H1 (cell line): ENCODE measurements around the gene VIT. TPM values are rescaled to one million over a fixed set of nuclear protein-coding genes. Genes with fewer than 3 reads are reported as not detected.

Source experiments
- CTCF ChIA-PET: fragments of 300-600 bp; sonication (Branson Sonifier 250); formaldehyde crosslinking; loops from one replicate; lab custom pipeline; 2021; ENCODE audit not compliant: partially characterized antibody; lab: Charles Lee
- POLR2A ChIA-PET: fragments of 300-600 bp; sonication (Branson Sonifier 250); formaldehyde crosslinking; loops from one replicate; lab custom pipeline; 2021; ENCODE audit warnings: inconsistent platforms; ENCODE audit not compliant: partially characterized antibody; lab: Charles Lee
- DNase-seq, 2 experiments: peaks; one replicate each; pipeline versions ENCODE4 v3.0.0 to v3.0.0-alpha.2; 2010 to 2022; ENCODE audit warnings: low spot score in 2 of 2, low read depth in 1 of 2, mixed read lengths in 1 of 2
- FAIRE-seq: peaks from 2 replicates; lab custom pipeline; 2011; peaks lifted over from hg19 to GRCh38; lab: Jason Lieb, UNC
- H2AFZ ChIP-seq: 2 replicates; pipeline ENCODE4 v1.8.1; 2012; ENCODE audit warnings: low read length, inconsistent platforms
- H2AK5ac ChIP-seq: 2 replicates; pipeline ENCODE4 v1.6.1; 2013; ENCODE audit warnings: low read depth, low read length
- H2BK120ac ChIP-seq: replicated peaks from 2 replicates; pipeline ENCODE3; 2013; ENCODE audit warnings: low read depth, low read length, inconsistent platforms
- H2BK12ac ChIP-seq: 2 replicates; pipeline ENCODE4 v1.6.1; 2013; ENCODE audit warnings: low read depth, low read length
- H2BK15ac ChIP-seq: 2 replicates; pipeline ENCODE4 v1.6.1; 2013; ENCODE audit warnings: low read length
- H2BK20ac ChIP-seq: 2 replicates; pipeline ENCODE4 v1.6.1; 2013; ENCODE audit warnings: low read length
- H2BK5ac ChIP-seq: 2 replicates; pipeline ENCODE4 v1.6.1; 2013; ENCODE audit warnings: low read depth, low read length
- H3K14ac ChIP-seq: 2 replicates; pipeline ENCODE4 v1.6.1; 2013; ENCODE audit warnings: inconsistent platforms; ENCODE audit not compliant: insufficient read length
- H3K18ac ChIP-seq: 2 replicates; pipeline ENCODE4 v1.6.1; 2013; ENCODE audit warnings: low read length; ENCODE audit errors: extremely low read depth
- H3K23ac ChIP-seq: 2 replicates; pipeline ENCODE4 v1.6.1; 2013; ENCODE audit warnings: inconsistent platforms; ENCODE audit not compliant: insufficient read length
- H3K23me2 ChIP-seq: 2 replicates; pipeline ENCODE4 v1.6.1; 2013; ENCODE audit warnings: low read depth, low read length
- H3K27ac ChIP-seq: 2 replicates; pipeline ENCODE4 v1.6.1; 2011; ENCODE audit warnings: low read depth, low read length, inconsistent platforms
- H3K27me3 ChIP-seq, 4 experiments: replicated peaks in 1 of 4; 1 replicate in 1 of 4; 2 replicates in 3 of 4; pipeline versions ENCODE4 v1.6.1 to v1.8.1; 2011 to 2013; ENCODE audit warnings: low read length in 3 of 4, mild to moderate bottlenecking in 3 of 4, inconsistent platforms in 2 of 4, mixed read lengths in 2 of 4, moderate library complexity in 1 of 4; ENCODE audit not compliant: control insufficient read depth in 3 of 4, insufficient read depth in 3 of 4; ENCODE audit errors: extremely low read depth in 1 of 4
- H3K36me3 ChIP-seq, 4 experiments: 2 replicates each; pipeline versions ENCODE4 v1.6.1 to v1.8.1; 2011 to 2013; ENCODE audit warnings: mild to moderate bottlenecking in 4 of 4, low read length in 3 of 4, moderate library complexity in 2 of 4, control low read depth in 1 of 4, inconsistent platforms in 1 of 4; ENCODE audit not compliant: insufficient read depth in 4 of 4, control insufficient read depth in 2 of 4
- H3K4ac ChIP-seq: replicated peaks from 2 replicates; pipeline ENCODE3; 2013; ENCODE audit warnings: low read length, low read depth, mixed read lengths, inconsistent platforms; ENCODE audit not compliant: insufficient read length
- H3K4me1 ChIP-seq, 4 experiments: replicated peaks in 1 of 4; 1 replicate in 1 of 4; 2 replicates in 3 of 4; pipeline versions ENCODE4 v1.6.1 to v1.8.1; 2011 to 2013; ENCODE audit warnings: low read length in 3 of 4, inconsistent platforms in 2 of 4, mixed read lengths in 1 of 4; ENCODE audit not compliant: insufficient read depth in 4 of 4, control insufficient read depth in 3 of 4
- H3K4me2 ChIP-seq, 2 experiments: 2 replicates each; pipeline versions ENCODE4 v1.6.1 to v1.8.1; 2011 to 2013; ENCODE audit warnings: low read depth in 2 of 2, low read length in 2 of 2, control low read depth in 1 of 2, inconsistent platforms in 1 of 2, mild to moderate bottlenecking in 1 of 2; ENCODE audit not compliant: insufficient read depth in 1 of 2
- H3K4me3 ChIP-seq, 4 experiments: fragments of 200-600, 300-600 bp in 1 of 4; sonication (generic), shearing (Covaris generic), sonication (Bioruptor Twin) in 1 of 4; 2 replicates each; pipeline versions ENCODE4 v1.5.1 to v1.8.1; 2011 to 2016; ENCODE audit warnings: low read length in 4 of 4, low read depth in 3 of 4, control low read depth in 2 of 4, inconsistent platforms in 2 of 4, mild to moderate bottlenecking in 2 of 4, mixed read lengths in 1 of 4, moderate library complexity in 1 of 4; ENCODE audit not compliant: insufficient read depth in 2 of 4; ENCODE audit errors: extremely low read depth in 1 of 4
- H3K56ac ChIP-seq: replicated peaks from 2 replicates; pipeline ENCODE3; 2013; ENCODE audit warnings: low read depth, mild to moderate bottlenecking, mixed read lengths, low read length, inconsistent platforms; ENCODE audit not compliant: insufficient read length
- H3K79me1 ChIP-seq: 2 replicates; pipeline ENCODE4 v1.6.1; 2013; ENCODE audit warnings: low read depth, low read length, control low read depth
- H3K79me2 ChIP-seq, 2 experiments: 2 replicates each; pipeline versions ENCODE4 v1.6.1 to v1.8.1; 2012 to 2013; ENCODE audit warnings: low read length in 2 of 2, mild to moderate bottlenecking in 2 of 2, inconsistent platforms in 1 of 2; ENCODE audit not compliant: insufficient read depth in 2 of 2, control insufficient read depth in 1 of 2
- H3K9ac ChIP-seq, 4 experiments: replicated peaks in 1 of 4; 1 replicate in 1 of 4; 2 replicates in 3 of 4; pipeline versions ENCODE4 v1.6.1 to v1.8.1; 2011 to 2013; ENCODE audit warnings: low read depth in 3 of 4, low read length in 3 of 4, control low read depth in 2 of 4, mild to moderate bottlenecking in 2 of 4, moderate library complexity in 2 of 4, inconsistent platforms in 1 of 4; ENCODE audit errors: extremely low read depth in 1 of 4
- H3K9me3 ChIP-seq, 2 experiments: 2 replicates each; pipeline versions ENCODE4 v1.6.1 to v1.8.1; 2012 to 2013; ENCODE audit warnings: mild to moderate bottlenecking in 2 of 2, moderate library complexity in 2 of 2, control low read depth in 1 of 2, inconsistent platforms in 1 of 2, low read depth in 1 of 2, low read length in 1 of 2, mixed read lengths in 1 of 2; ENCODE audit not compliant: insufficient read depth in 2 of 2
- H4K20me1 ChIP-seq, 2 experiments: replicated peaks in 1 of 2; 2 replicates each; pipeline versions ENCODE3 to v1.8.1; 2011 to 2013; ENCODE audit warnings: inconsistent platforms in 2 of 2, low read length in 2 of 2, mild to moderate bottlenecking in 1 of 2; ENCODE audit not compliant: insufficient read depth in 2 of 2, control insufficient read depth in 1 of 2
- H4K5ac ChIP-seq: 2 replicates; pipeline ENCODE4 v1.6.1; 2013; ENCODE audit warnings: low read length, low read depth, mixed read lengths, inconsistent platforms; ENCODE audit not compliant: insufficient read length
- H4K8ac ChIP-seq: 2 replicates; pipeline ENCODE4 v1.8.0; 2013; ENCODE audit warnings: mild to moderate bottlenecking, moderate library complexity, low read length, inconsistent platforms; ENCODE audit not compliant: insufficient read depth; ENCODE audit errors: extremely low read depth
- H4K91ac ChIP-seq: replicated peaks from 2 replicates; pipeline ENCODE3; 2013; ENCODE audit warnings: low read length, mixed read lengths, inconsistent platforms; ENCODE audit not compliant: insufficient read length
- ATF2 ChIP-seq: IDR thresholded peaks from 2 replicates; pipeline ENCODE4 v1.6.1; 2012; ENCODE audit warnings: low read length, inconsistent platforms
- CREB1 ChIP-seq: IDR thresholded peaks from 2 replicates; pipeline ENCODE4 v1.6.1; 2012; ENCODE audit warnings: inconsistent platforms
- FOSL1 ChIP-seq: IDR thresholded peaks from 2 replicates; pipeline ENCODE4 v1.6.1; 2011; ENCODE audit warnings: mild to moderate bottlenecking, low read depth, low read length, moderate library complexity; ENCODE audit not compliant: insufficient read depth
- GTF2F1 ChIP-seq: IDR thresholded peaks from 2 replicates; pipeline ENCODE4 v1.6.1; 2012; ENCODE audit warnings: low read depth, low read length, improper control_type of control experiment, borderline replicate concordance
- JUN ChIP-seq: IDR thresholded peaks from 2 replicates; pipeline ENCODE4 v1.6.1; 2011; ENCODE audit warnings: low read depth, mild to moderate bottlenecking, improper control_type of control experiment, low read length
- KDM4A ChIP-seq: IDR thresholded peaks from one replicate; pipeline ENCODE4 v1.7.1; 2012; ENCODE audit warnings: low read depth, mild to moderate bottlenecking, moderate library complexity, low read length, inconsistent platforms; ENCODE audit not compliant: severe bottlenecking
- PHF8 ChIP-seq: fragments of 200-600 bp; sonication (generic); conservative IDR thresholded peaks from 2 replicates; pipeline ENCODE4 v1.7.1; 2012; ENCODE audit warnings: low read depth, mild to moderate bottlenecking, inconsistent platforms, low read length, moderate library complexity
- RFX5 ChIP-seq: IDR thresholded peaks from 2 replicates; pipeline ENCODE4 v1.6.1; 2011; ENCODE audit warnings: low read depth, low read length, improper control_type of control experiment, borderline replicate concordance
- SIX5 ChIP-seq: IDR thresholded peaks from 2 replicates; pipeline ENCODE4 v1.6.1; 2011; ENCODE audit warnings: mild to moderate bottlenecking, low read depth, low read length
- SP4 ChIP-seq: IDR thresholded peaks from 2 replicates; pipeline ENCODE4 v1.6.1; 2012; ENCODE audit warnings: low read length, inconsistent platforms
- YY1 ChIP-seq: IDR thresholded peaks from 2 replicates; pipeline ENCODE4 v1.6.1; 2011; ENCODE audit warnings: low read depth, mild to moderate bottlenecking, low read length
- WGBS, 2 experiments: shearing (Covaris generic) in 1 of 2; methylation state at CpG; one replicate each; pipeline versions ENCODE4 v1.1.6 to v1.1.7; 2013 to 2015; ENCODE audit warnings: low lambda C conversion rate in 2 of 2, mixed read lengths in 2 of 2, inconsistent platforms in 1 of 2, low coverage in 1 of 2, missing lambda C conversion rate in 1 of 2; ENCODE audit not compliant: insufficient replicate concordance in 2 of 2, insufficient coverage in 1 of 2, insufficient read length in 1 of 2; ENCODE audit errors: extremely low coverage in 1 of 2, missing lambda C conversion rate in 1 of 2; 5-methylcytosine and 5-hydroxymethylcytosine counted together
- polyA plus RNA-seq, 7 experiments: library from polyadenylated mRNA; depleted of rRNA in 3 of 7; stranded (reverse) in 5 of 7; unstranded in 2 of 7; fragments of >200 nt in 5 of 7; fragments of 200-250 nt in 2 of 7; gene quantifications; 1 replicate in 5 of 7; 2 replicates in 1 of 7; 4 replicates in 1 of 7; pipeline versions ENCODE4 v1.2.1 to v1.2.3, GENCODE V29; 2011 to 2013; ENCODE audit warnings: missing spikeins in 2 of 7, mixed read lengths in 2 of 7
- total RNA-seq: library from RNA; stranded (reverse); fragmentation: NEBNext Ultra II Directional; extraction: Animal tissue kit (Norgen Biotek cat#: 25700); gene quantifications from 2 replicates; pipeline ENCODE4 v1.2.1, GENCODE V29; 2021

The VIT gene
- total and polyA plus RNA-seq, 2 of the 8 experiments (the other 6 are each of a cell fraction or from before 2014, with no cell fraction given) = 0.03 TPM; not detected in 1

DNA sequence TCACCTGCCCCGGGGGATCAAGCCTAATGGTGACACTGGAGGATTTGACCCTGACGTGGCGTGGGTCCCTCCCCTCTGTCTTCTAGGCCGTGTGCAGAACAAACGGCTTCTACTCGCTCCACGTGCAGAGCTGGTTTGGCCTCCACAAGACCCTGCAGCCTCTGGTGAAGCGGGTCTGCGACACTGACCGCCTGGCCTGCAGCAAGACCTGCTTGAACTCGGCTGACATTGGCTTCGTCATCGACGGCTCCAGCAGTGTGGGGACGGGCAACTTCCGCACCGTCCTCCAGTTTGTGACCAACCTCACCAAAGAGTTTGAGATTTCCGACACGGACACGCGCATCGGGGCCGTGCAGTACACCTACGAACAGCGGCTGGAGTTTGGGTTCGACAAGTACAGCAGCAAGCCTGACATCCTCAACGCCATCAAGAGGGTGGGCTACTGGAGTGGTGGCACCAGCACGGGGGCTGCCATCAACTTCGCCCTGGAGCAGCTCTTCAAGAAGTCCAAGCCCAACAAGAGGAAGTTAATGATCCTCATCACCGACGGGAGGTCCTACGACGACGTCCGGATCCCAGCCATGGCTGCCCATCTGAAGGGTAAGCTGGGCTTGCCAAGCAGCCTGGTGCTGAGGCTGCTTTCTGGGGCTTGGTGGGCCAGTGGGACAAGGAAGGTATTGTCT lies 112.0 kb downstream of the VIT start:
- Histone ChIP-seq H4K8ac (no peak overlapping the region; the same call in 1 of the 2 replicates), H2AK5ac (no peak overlapping the region), H4K5ac (no peak overlapping the region), H4K20me1 (no peaks in the 10 kb centered on the region), H3K14ac (no peak overlapping the region), H3K79me1 (no peaks in the 10 kb centered on the region), H3K4me1 (no peaks in the 10 kb centered on the region), H2BK5ac (no peak overlapping the region; the same call in 1 of the 2 replicates), H2BK20ac (no peak overlapping the region), H3K18ac (no peak overlapping the region), H3K23ac (no peak overlapping the region), H3K9me3 (peaks cover 0 to 9% of the 10 kb centered on the region in 2 experiments; a peak in 1 of 4 replicates), H3K4me2 (no peak overlapping the region), H3K79me2 (no peaks in the 10 kb centered on the region), H3K23me2 (no peaks in the 10 kb centered on the region), H3K4ac (no peak overlapping the region), H2AFZ (no peak overlapping the region), H2BK15ac (no peak overlapping the region), H3K27me3 (no peaks in the 10 kb centered on the region; a peak in 1 of 7 replicates), H3K56ac (no peak overlapping the region), H4K91ac (peak overlapping the region; percentile 42), H3K9ac (no peak overlapping the region), H2BK120ac (no peak overlapping the region), H2BK12ac (no peak overlapping the region), H3K4me3 (no peak overlapping the region), H3K27ac (no peak overlapping the region), H3K36me3 (no peaks in the 10 kb centered on the region)
- POLR2A ChIA-PET = no interaction called here
- FAIRE-seq = no peak
- DNase-seq = no peak
- CTCF ChIA-PET = interaction anchor here (0.6 to 2.6 kb wide), 5 partner anchors 12 to 363 kb away, joined by 3 to 19 read pairs (median 4); no protein-coding TSS in a partner anchor
- 95% methylated on average over 35 of the region's 35 CpGs; no CpG with 5 or more reads in 1 of the 2 experiments for WGBS, 2 experiments
- TF ChIP-seq CREB1 = no peak
- TF ChIP-seq FOSL1 = no peak
- TF ChIP-seq KDM4A = no peak
- no peak for TF ChIP-seq PHF8
- TF ChIP-seq YY1 = no peak
- TF ChIP-seq SIX5 = no peak
- no peak for TF ChIP-seq ATF2
- TF ChIP-seq RFX5 = no peak
- no peak for TF ChIP-seq SP4
- no peak for TF ChIP-seq GTF2F1
- no peak for TF ChIP-seq JUN
